MCF 10A (cell line): Measurements from ENCODE around the gene NT5C3A. TPM values are rescaled to one million over a fixed set of nuclear protein-coding genes. Genes with fewer than 3 reads are reported as not detected.

Source experiments
- BruUV-seq: library from RNA; stranded (reverse); fragments of 400-500 nt; replicated peaks from 2 replicates; lab custom pipeline; 2021; lab: Mats Ljungman, UMichigan
- CTCF ChIA-PET: fragments of 300-600 bp; sonication (Branson Sonifier 250); formaldehyde crosslinking; extraction: SDS; loops from one replicate; lab custom pipeline; 2021; ENCODE audit warnings: antibody characterized with exemption, inconsistent platforms; lab: Yijun Ruan, JAX
- POLR2A ChIA-PET: fragments of 300-600, 350-650 bp; sonication (Branson Sonifier 250); formaldehyde crosslinking; extraction: SDS; loops from one replicate; lab custom pipeline; 2020; ENCODE audit warnings: antibody characterized with exemption, inconsistent platforms; lab: Yijun Ruan, JAX
- DNase-seq: peaks from one replicate; pipeline ENCODE4 v3.0.0-alpha.2; 2018; ENCODE audit not compliant: unreplicated experiment
- H3K27ac Mint-ChIP-seq: one replicate; pipeline ENCODE4 v1.8.0; 2022; ENCODE audit warnings: mild to moderate bottlenecking, low read depth, mixed read lengths; ENCODE audit not compliant: unreplicated experiment
- H3K27me3 Mint-ChIP-seq: one replicate; pipeline ENCODE4 v1.8.0; 2022; ENCODE audit warnings: mixed read lengths; ENCODE audit not compliant: insufficient read depth, unreplicated experiment
- H3K36me3 Mint-ChIP-seq: one replicate; pipeline ENCODE4 v1.8.0; 2022; ENCODE audit warnings: mild to moderate bottlenecking, moderate library complexity, mixed read lengths; ENCODE audit not compliant: insufficient read depth, unreplicated experiment
- H3K4me1 Mint-ChIP-seq: one replicate; pipeline ENCODE4 v1.8.0; 2022; ENCODE audit warnings: mixed read lengths; ENCODE audit not compliant: insufficient read depth, unreplicated experiment
- H3K4me3 Mint-ChIP-seq: one replicate; pipeline ENCODE4 v1.8.0; 2022; ENCODE audit warnings: mild to moderate bottlenecking, moderate library complexity, mixed read lengths; ENCODE audit not compliant: unreplicated experiment
- H3K9me3 Mint-ChIP-seq: one replicate; pipeline ENCODE4 v1.8.0; 2022; ENCODE audit warnings: mixed read lengths; ENCODE audit not compliant: unreplicated experiment
- CTCF ChIP-seq: fragments of 200-600 bp; IDR thresholded peaks from one replicate; pipeline ENCODE4 v1.8.0; 2022; ENCODE audit warnings: antibody characterized with exemption, mild to moderate bottlenecking; ENCODE audit not compliant: unreplicated experiment
- intact Hi-C: fragments of 100-400 bp; cut with micrococcal nuclease; formaldehyde crosslinking; loops from 2 replicates; pipeline ENCODE4 v1.14.1; 2022
- total RNA-seq: library from RNA; stranded (reverse); gene quantifications from 2 replicates; pipeline ENCODE4 v1.2.3, GENCODE V29; 2022

NT5C3A gene
- total RNA-seq, 1 experiment from 2014 or later, result 49.5 TPM

- Mint-ChIP-seq H3K4me3 (no peak overlapping the region), H3K9me3 (no peaks in the 10 kb centered on the region), H3K36me3 (peaks cover 8% of the 10 kb centered on the region), H3K4me1 (peaks cover 7% of the 10 kb centered on the region), H3K27me3 (no peaks in the 10 kb centered on the region), H3K27ac (no peak overlapping the region)
- ChIA-PET POLR2A (interaction anchor here (1.1 to 2.7 kb wide), 5 partner anchors 10 to 167 kb away, joined by 3 to 26 read pairs (median 5); partner anchors contain the start of gene NT5C3A), CTCF (interaction anchor here (0.9 to 2.3 kb wide), 4 partner anchors 13 to 358 kb away, joined by 3 to 6 read pairs (median 3); no protein-coding TSS in a partner anchor)
- intact Hi-C loops, result loop anchor here (1.0 to 5.0 kb wide), 3 partner anchors 250 to 358 kb away; no protein-coding TSS in a partner anchor
- no TSS peak for BruUV-seq
- DNase-seq, result peak; percentile 60
- peak; percentile 58 for TF ChIP-seq CTCF
Observed at GRCh38 chr7:33050535-33051318, 11.8 kb downstream of the NT5C3A start.

GRCh38 chr7:33048704-33049103, 13.9 kb downstream of the NT5C3A start:
- no peak overlapping the region for H3K27ac Mint-ChIP-seq
- intact Hi-C loops, result no loop called here
- no TSS peak for BruUV-seq
- H3K4me1 Mint-ChIP-seq, result peaks cover 13% of the 10 kb centered on the region
- POLR2A ChIA-PET, result interaction anchor here (0.7 to 2.7 kb wide), 6 partner anchors 8 to 158 kb away, joined by 3 to 26 read pairs (median 10); partner anchors contain the start of genes FKBP9, KBTBD2 and NT5C3A
- no peak overlapping the region for H3K4me3 Mint-ChIP-seq
- H3K9me3 Mint-ChIP-seq, result no peaks in the 10 kb centered on the region
- H3K27me3 Mint-ChIP-seq, result no peaks in the 10 kb centered on the region
- no peak for DNase-seq
- TF ChIP-seq CTCF, result no peak
- peaks cover 6% of the 10 kb centered on the region for H3K36me3 Mint-ChIP-seq
- CTCF ChIA-PET, result interaction anchor here (0.6 to 2.4 kb wide), 10 partner anchors 9 to 1919 kb away, joined by 3 to 17 read pairs (median 6); no protein-coding TSS in a partner anchor

- intact Hi-C loops, result no loop called here
- no peak for DNase-seq
- H3K9me3 Mint-ChIP-seq, result no peaks in the 10 kb centered on the region
- ChIA-PET POLR2A (interaction anchor here (1.0 to 2.7 kb wide), 5 partner anchors 8 to 158 kb away, joined by 4 to 26 read pairs (median 11); partner anchors contain the start of genes FKBP9, KBTBD2 and NT5C3A), CTCF (interaction anchor here (1.0 to 2.4 kb wide), 7 partner anchors 8 to 249 kb away, joined by 3 to 17 read pairs (median 8); no protein-coding TSS in a partner anchor)
- no peak overlapping the region for H3K4me3 Mint-ChIP-seq
- no TSS peak for BruUV-seq
- H3K4me1 Mint-ChIP-seq, result peaks cover 13% of the 10 kb centered on the region
- TF ChIP-seq CTCF, result no peak
- H3K27me3 Mint-ChIP-seq, result no peaks in the 10 kb centered on the region
- H3K36me3 Mint-ChIP-seq, result peaks cover 6% of the 10 kb centered on the region
- no peak overlapping the region for H3K27ac Mint-ChIP-seq
Observed at GRCh38 chr7:33048257-33048656, 14.3 kb downstream of the NT5C3A start.

- ChIA-PET POLR2A (interaction anchor here (1.0 to 7.7 kb wide), 5 partner anchors 9 to 154 kb away, joined by 3 to 115 read pairs (median 3); partner anchors contain the start of gene NT5C3A), CTCF (interaction anchor here (1.0 kb wide), 1 partner anchor 243 kb away, joined by 3 read pairs; no protein-coding TSS in a partner anchor)
- Mint-ChIP-seq H3K9me3 (no peaks in the 10 kb centered on the region), H3K27ac (peak overlapping the region; percentile 23), H3K36me3 (no peaks in the 10 kb centered on the region), H3K4me3 (no peak overlapping the region), H3K27me3 (no peaks in the 10 kb centered on the region), H3K4me1 (peaks cover 6% of the 10 kb centered on the region)
- no peak for DNase-seq
- no peak for TF ChIP-seq CTCF
- intact Hi-C loops, result loop anchor here (5.0 kb wide), 1 partner anchor 88 kb away; the partner anchor contains the start of gene FKBP9
- no TSS peak for BruUV-seq
Observed at GRCh38 chr7:33044986-33045385, 17.6 kb downstream of the NT5C3A start.
